LNCaP clone FGC (cell line): ENCODE results near the gene SEPTIN8.

Experiments
- DNase-seq: peaks from one replicate; pipeline ENCODE4 v3.0.0-alpha.2; 2011; ENCODE audit warnings: low read depth
- H3K4me3 ChIP-seq: 2 replicates; pipeline ENCODE4 v1.5.1; 2011; ENCODE audit warnings: mild to moderate bottlenecking, low read depth, low read length, control low read depth
- TF ChIP-seq, protein P1 (sequence below): IDR thresholded peaks from 2 replicates; pipeline ENCODE4 v1.5.1; 2012; ENCODE audit warnings: mild to moderate bottlenecking; ENCODE audit not compliant: control insufficient read depth, insufficient read depth; ENCODE audit errors: extremely low read depth

SEPTIN8 gene

DNA sequence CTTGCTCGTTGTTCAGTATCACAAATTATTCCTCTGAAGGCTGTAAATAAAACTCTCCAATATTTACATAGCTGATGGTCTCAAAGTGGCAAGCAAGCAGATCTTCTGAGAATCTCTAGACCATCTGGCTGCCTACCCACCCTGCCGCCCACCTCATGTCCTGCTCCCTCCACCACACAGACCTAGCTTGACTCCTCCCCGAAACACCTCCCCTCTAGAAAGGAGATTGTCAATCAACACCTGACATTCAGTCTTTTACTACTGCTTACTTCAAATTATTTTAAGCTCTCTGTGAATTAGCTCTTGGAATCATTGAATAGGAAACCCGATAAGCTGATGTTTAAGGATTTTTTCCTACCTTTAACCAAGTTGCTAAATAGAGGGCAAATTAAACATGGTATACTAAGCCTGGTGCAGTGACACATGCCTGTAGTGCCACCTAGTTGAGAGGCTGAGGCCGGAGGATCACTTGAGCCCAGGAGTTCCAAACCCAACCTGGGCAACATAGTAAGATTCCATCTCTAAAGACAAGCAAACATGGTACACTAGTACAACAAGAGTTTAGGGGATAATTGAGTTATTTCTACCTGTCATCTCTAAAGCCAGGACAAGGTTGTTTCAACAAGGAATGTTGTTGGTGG is 25.1 kb upstream of the SEPTIN8 start:
- no peak for DNase-seq
- TF ChIP-seq, protein P1, sequence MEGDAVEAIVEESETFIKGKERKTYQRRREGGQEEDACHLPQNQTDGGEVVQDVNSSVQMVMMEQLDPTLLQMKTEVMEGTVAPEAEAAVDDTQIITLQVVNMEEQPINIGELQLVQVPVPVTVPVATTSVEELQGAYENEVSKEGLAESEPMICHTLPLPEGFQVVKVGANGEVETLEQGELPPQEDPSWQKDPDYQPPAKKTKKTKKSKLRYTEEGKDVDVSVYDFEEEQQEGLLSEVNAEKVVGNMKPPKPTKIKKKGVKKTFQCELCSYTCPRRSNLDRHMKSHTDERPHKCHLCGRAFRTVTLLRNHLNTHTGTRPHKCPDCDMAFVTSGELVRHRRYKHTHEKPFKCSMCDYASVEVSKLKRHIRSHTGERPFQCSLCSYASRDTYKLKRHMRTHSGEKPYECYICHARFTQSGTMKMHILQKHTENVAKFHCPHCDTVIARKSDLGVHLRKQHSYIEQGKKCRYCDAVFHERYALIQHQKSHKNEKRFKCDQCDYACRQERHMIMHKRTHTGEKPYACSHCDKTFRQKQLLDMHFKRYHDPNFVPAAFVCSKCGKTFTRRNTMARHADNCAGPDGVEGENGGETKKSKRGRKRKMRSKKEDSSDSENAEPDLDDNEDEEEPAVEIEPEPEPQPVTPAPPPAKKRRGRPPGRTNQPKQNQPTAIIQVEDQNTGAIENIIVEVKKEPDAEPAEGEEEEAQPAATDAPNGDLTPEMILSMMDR, result no peak
- no peak overlapping the region for H3K4me3 ChIP-seq

DNA sequence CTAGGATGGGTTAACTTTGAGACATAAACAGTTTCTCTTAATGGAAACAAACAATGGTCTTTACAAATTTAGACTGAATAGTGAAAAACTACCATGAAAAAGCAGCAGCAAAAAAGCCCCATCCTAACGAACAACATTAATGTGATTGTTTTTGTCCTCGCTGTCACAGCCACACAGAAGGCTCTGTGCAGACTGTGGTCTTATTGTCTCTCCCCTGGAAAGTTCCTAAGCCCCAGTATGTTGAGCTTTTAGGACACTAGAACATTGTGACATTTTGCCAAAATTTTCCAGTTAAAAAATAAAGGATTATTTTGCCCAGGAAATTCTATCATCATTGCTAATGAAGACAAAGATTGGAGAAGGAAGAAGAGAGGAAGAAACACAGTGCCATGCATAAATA is 23.5 kb upstream of the SEPTIN8 start:
- DNase-seq, result no peak
- TF ChIP-seq, protein P1, result no peak
- H3K4me3 ChIP-seq, result no peak overlapping the region

DNA sequence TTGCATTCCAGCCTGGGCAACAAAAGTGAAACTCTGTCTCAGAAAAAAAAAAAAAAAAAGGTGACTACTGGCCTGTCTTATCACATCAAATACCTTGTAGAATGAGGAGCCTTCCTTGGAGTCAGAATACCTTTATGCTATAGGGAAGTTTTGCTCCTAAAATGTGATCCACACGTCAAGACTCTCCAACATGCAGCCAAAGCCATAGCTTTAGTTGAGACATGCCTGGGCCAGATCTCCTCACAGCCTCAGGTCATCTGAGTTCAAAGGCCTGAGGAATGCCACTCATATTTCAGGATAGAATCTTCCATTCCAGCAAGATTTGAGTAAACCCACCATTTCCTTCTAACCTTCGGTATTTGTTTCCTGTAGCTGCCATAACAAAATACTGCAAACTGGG is 22.4 kb upstream of the SEPTIN8 start:
- TF ChIP-seq, protein P1, result no peak
- DNase-seq, result no peak
- H3K4me3 ChIP-seq, result no peak overlapping the region

DNA sequence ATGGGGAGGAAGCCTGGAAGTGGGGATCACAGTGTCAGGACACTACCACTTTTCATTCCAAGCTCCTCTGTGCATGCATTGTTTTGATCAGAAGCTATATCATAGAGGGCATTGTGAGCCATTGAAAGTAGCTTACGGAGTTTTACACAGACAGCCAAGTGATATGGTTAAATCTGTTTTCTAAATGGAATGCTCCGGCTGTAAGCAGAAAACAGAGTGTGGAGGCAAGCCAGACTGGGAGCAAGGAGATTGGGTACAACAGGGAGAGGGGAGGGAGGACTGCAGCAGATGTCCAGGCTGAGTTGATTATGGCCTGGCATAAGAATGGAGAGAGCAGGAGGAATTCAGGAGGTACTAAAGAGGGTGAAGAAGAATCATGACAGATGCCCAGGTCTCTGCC is 20.6 kb upstream of the SEPTIN8 start:
- TF ChIP-seq, protein P1, result no peak
- no peak for DNase-seq
- H3K4me3 ChIP-seq, result no peak overlapping the region

DNA sequence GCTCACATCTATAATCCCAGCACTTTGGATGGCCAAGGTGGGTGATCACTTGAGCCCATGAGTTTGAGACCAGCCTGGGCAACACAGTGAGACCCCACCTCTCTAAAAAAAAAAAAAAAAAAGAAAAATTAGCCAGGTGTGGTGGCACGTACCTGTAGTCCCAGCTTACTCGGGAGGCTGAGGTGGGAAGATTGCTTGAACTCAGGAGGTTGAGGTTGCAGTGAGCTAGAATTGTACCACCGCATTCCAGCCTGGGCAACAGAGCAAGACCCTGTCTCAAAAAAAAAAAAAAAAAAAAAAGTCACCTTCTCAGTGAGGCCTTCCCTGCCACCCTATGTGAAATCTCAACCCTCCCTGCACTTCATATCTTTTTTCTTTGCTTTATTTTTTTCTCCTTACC is 14.0 kb upstream of the SEPTIN8 start:
- TF ChIP-seq, protein P1, result no peak
- no peak for DNase-seq
- no peak overlapping the region for H3K4me3 ChIP-seq

DNA sequence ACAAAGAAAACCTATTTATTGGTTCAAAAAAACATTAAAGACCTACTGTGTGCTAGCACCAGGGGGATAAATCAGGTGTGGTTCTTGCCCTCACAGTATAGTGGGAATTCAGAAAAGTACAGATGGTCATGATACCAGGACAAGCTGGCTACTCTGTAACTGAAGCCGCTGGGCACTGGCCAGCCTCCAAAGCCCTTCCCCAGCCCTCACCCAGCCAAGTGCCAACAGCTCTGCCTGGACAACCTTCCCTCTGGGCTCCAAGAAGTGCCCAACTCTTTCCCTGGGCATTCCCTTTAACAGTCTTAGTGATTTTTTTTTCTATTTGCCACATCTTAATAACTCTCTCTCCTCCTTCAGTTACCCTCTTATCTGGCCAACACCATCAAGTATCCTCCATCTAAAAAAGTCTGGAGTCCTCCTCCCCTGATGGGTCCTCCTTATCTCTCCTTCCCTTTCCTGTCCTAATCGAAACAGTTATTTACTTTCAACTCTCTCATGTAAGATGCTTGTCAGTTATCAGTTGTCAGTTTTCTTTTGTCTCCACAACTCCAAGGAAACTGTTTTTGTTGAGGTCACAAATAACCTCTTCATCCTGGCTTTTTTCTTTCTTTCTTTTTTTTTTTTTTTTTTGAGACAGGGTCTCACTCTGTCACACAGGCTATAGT is 13.3 kb upstream of the SEPTIN8 start:
- TF ChIP-seq, protein P1, result no peak
- no peak for DNase-seq
- no peak overlapping the region for H3K4me3 ChIP-seq
